Measurements from ENCODE around the gene ATP7B.
"Not testable (repeated sequence)": the region's sequence is repeated elsewhere in the genome, so short reads cannot be mapped to it uniquely, and the experiment has no call there.

Gene ATP7B

GRCh38 chr13:51997186-51997585, 14.1 kb downstream of the ATP7B start:
- H3K4me1 ChIP-seq (ENCODE audit: insufficient read depth, low read length): peaks cover 24% of the 10 kb centered on the region
- WGBS: 88% methylated on average over 1 of the region's 2 CpGs
- no peaks in the 10 kb centered on the region for H3K36me3 ChIP-seq (ENCODE audit: insufficient read depth, low read length)
- H3K4me3 ChIP-seq (ENCODE audit: low read length): no peak overlapping the region
- no peaks in the 10 kb centered on the region for H3K9me3 ChIP-seq (ENCODE audit: insufficient read depth, low read depth, low read length)
- no peak overlapping the region for H3K27ac ChIP-seq (ENCODE audit: low read depth, low read length)
- H3K27me3 ChIP-seq (ENCODE audit: insufficient read depth, low read length): no peaks in the 10 kb centered on the region
- H3K9ac ChIP-seq (ENCODE audit: low read depth, low read length): no peak overlapping the region

DNA sequence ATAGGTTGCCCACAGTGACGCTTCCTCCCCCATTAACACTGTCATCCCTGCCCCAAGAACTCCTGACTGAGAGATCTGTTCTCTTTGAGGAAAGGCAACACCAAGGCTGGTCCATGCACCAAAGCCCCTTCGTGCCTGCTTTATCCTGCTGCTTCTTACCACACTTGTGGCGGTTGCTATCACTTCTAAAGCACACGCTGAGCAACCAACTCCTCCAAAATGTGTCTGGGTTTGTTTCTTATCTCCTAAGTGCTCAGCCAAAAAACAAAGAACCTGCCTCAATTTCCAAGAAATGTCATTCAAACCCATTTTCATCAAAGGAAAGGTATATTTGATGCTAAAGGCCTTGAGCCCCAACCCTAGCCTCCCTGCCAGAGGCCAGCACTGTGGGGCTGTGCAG, 14.6 kb downstream of the ATP7B start:
- no peak overlapping the region for H3K9ac ChIP-seq (ENCODE audit: low read depth, low read length)
- WGBS: 89% methylated on average over 4 of the region's 4 CpGs

GRCh38 chr13:51995677-51996551, 15.3 kb downstream of the ATP7B start:
- no peak overlapping the region for H3K4me3 ChIP-seq (ENCODE audit: low read length)

More for the DNA sequence above, 14.6 kb downstream of the ATP7B start:
- Histone ChIP-seq H3K4me1 (ENCODE audit: insufficient read depth, low read length) (peaks cover 24% of the 10 kb centered on the region), H3K27ac (ENCODE audit: low read depth, low read length) (no peak overlapping the region), H3K27me3 (ENCODE audit: insufficient read depth, low read length) (no peaks in the 10 kb centered on the region), H3K4me3 (ENCODE audit: low read length) (no peak overlapping the region), H3K36me3 (ENCODE audit: insufficient read depth, low read length) (no peaks in the 10 kb centered on the region), H3K9me3 (ENCODE audit: insufficient read depth, low read depth, low read length) (no peaks in the 10 kb centered on the region)

DNA sequence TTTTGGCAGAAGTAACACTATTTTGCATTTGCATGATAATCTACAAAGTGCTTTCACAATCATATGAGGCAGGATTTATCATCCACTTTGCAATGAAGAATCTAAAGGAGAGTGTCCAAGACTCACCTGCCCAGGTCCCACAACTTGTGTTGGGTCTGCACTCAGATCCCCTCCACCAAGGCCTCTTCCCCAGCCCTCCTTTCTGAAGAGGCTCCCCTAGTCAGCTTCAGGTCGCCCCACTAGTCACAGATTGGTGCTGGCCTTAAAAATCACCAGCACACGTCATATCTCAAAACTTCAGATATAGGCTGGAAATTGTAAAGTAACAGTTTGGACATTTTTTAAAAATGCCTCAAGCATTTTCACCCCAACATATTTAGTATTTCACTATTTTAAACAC, 17.5 kb downstream of the ATP7B start:
- Histone ChIP-seq H3K9me3 (ENCODE audit: insufficient read depth, low read depth, low read length) (no peaks in the 10 kb centered on the region), H3K27ac (ENCODE audit: low read depth, low read length) (no peak overlapping the region), H3K27me3 (ENCODE audit: insufficient read depth, low read length) (no peaks in the 10 kb centered on the region), H3K36me3 (ENCODE audit: insufficient read depth, low read length) (no peaks in the 10 kb centered on the region), H3K4me3 (ENCODE audit: low read length) (no peak overlapping the region), H3K9ac (ENCODE audit: low read depth, low read length) (no peak overlapping the region), H3K4me1 (ENCODE audit: insufficient read depth, low read length) (peaks cover 12% of the 10 kb centered on the region; the same call in 1 of the 2 replicates)
- WGBS: 94% methylated on average over 2 of the region's 2 CpGs

More at GRCh38 chr13:51995677-51996551, 15.3 kb downstream of the ATP7B start:
- no peaks in the 10 kb centered on the region for H3K27me3 ChIP-seq (ENCODE audit: insufficient read depth, low read length)
- WGBS: 74% methylated on average over 9 of the region's 9 CpGs
- H3K9ac ChIP-seq (ENCODE audit: low read depth, low read length): no peak overlapping the region
- peaks cover 21% of the 10 kb centered on the region; the same call in 1 of the 2 replicates for H3K4me1 ChIP-seq (ENCODE audit: insufficient read depth, low read length)
- no peak overlapping the region for H3K27ac ChIP-seq (ENCODE audit: low read depth, low read length)
- H3K36me3 ChIP-seq (ENCODE audit: insufficient read depth, low read length): no peaks in the 10 kb centered on the region
- no peaks in the 10 kb centered on the region for H3K9me3 ChIP-seq (ENCODE audit: insufficient read depth, low read depth, low read length)

- whole genome bisulfite sequencing: 100% methylated on average over 1 of the region's 3 CpGs
- no peak overlapping the region for H3K9ac ChIP-seq (ENCODE audit: low read depth, low read length)
- no peaks in the 10 kb centered on the region for H3K4me1 ChIP-seq (ENCODE audit: insufficient read depth, low read length)
- H3K27ac ChIP-seq (ENCODE audit: low read depth, low read length): no peak overlapping the region
- no peaks in the 10 kb centered on the region for H3K36me3 ChIP-seq (ENCODE audit: insufficient read depth, low read length)
- H3K9me3 ChIP-seq (ENCODE audit: insufficient read depth, low read depth, low read length): no peaks in the 10 kb centered on the region
- no peak overlapping the region for H3K4me3 ChIP-seq (ENCODE audit: low read length)
- H3K27me3 ChIP-seq (ENCODE audit: insufficient read depth, low read length): no peaks in the 10 kb centered on the region
These were observed 22.1 kb downstream of the ATP7B start for GRCh38 chr13:51988988-51989618.

DNA sequence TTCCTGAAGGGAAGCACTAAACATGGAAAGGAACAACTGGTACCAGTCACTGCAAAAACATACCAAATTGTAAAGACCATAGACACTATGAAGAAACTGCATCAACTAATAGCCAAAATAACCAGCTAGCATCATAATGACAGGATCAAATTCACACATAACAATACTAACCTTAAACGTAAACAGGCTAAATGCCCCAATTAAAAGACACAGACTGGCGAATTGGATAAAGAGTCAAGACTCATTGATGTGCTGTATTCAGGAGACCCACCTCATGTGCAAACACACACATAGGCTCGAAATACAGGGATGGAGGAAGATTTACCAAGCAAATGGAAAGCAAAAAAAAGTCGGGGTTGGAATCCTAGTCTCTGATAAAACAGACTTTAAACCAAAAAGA, 26.3 kb downstream of the ATP7B start:
- H3K27me3 ChIP-seq (ENCODE audit: insufficient read depth, low read length); H3K9ac ChIP-seq (ENCODE audit: low read depth, low read length); H3K4me3 ChIP-seq (ENCODE audit: low read length); H3K4me1 ChIP-seq (ENCODE audit: insufficient read depth, low read length); H3K27ac ChIP-seq (ENCODE audit: low read depth, low read length); H3K9me3 ChIP-seq (ENCODE audit: insufficient read depth, low read depth, low read length); H3K36me3 ChIP-seq (ENCODE audit: insufficient read depth, low read length): not testable (repeated sequence)
- WGBS: 95% methylated on average over 4 of the region's 4 CpGs

GRCh38 chr13:51983292-51983691, 28.0 kb downstream of the ATP7B start:
- H3K27me3 ChIP-seq (ENCODE audit: insufficient read depth, low read length); H3K9me3 ChIP-seq (ENCODE audit: insufficient read depth, low read depth, low read length); H3K27ac ChIP-seq (ENCODE audit: low read depth, low read length); H3K9ac ChIP-seq (ENCODE audit: low read depth, low read length); H3K4me3 ChIP-seq (ENCODE audit: low read length); H3K4me1 ChIP-seq (ENCODE audit: insufficient read depth, low read length); H3K36me3 ChIP-seq (ENCODE audit: insufficient read depth, low read length): not testable (repeated sequence)
- 90% methylated on average over 3 of the region's 3 CpGs for WGBS

- H3K27me3 ChIP-seq (ENCODE audit: insufficient read depth, low read length): no peaks in the 10 kb centered on the region
- no peak overlapping the region for H3K9ac ChIP-seq (ENCODE audit: low read depth, low read length)
- 82% methylated on average over 3 of the region's 4 CpGs for WGBS
- H3K4me1 ChIP-seq (ENCODE audit: insufficient read depth, low read length): no peaks in the 10 kb centered on the region; the same call in 1 of the 2 replicates
- no peak overlapping the region for H3K4me3 ChIP-seq (ENCODE audit: low read length)
- H3K9me3 ChIP-seq (ENCODE audit: insufficient read depth, low read depth, low read length): no peaks in the 10 kb centered on the region
- H3K36me3 ChIP-seq (ENCODE audit: insufficient read depth, low read length): no peaks in the 10 kb centered on the region
- no peak overlapping the region for H3K27ac ChIP-seq (ENCODE audit: low read depth, low read length)
These were observed 29.9 kb downstream of the ATP7B start for GRCh38 chr13:51981355-51981754.

GRCh38 chr13:51980908-51981307, 30.3 kb downstream of the ATP7B start:
- H3K4me3 ChIP-seq (ENCODE audit: low read length): no peak overlapping the region
- H3K27ac ChIP-seq (ENCODE audit: low read depth, low read length): no peak overlapping the region
- H3K9me3 ChIP-seq (ENCODE audit: insufficient read depth, low read depth, low read length): no peaks in the 10 kb centered on the region
- no peaks in the 10 kb centered on the region; the same call in 1 of the 2 replicates for H3K4me1 ChIP-seq (ENCODE audit: insufficient read depth, low read length)
- no peak overlapping the region for H3K9ac ChIP-seq (ENCODE audit: low read depth, low read length)
- 0% methylated on average over 1 of the region's 4 CpGs for WGBS
- H3K27me3 ChIP-seq (ENCODE audit: insufficient read depth, low read length): no peaks in the 10 kb centered on the region
- H3K36me3 ChIP-seq (ENCODE audit: insufficient read depth, low read length): no peaks in the 10 kb centered on the region

GRCh38 chr13:51978796-51979556, 32.3 kb downstream of the ATP7B start:
- Histone ChIP-seq H3K4me1 (ENCODE audit: insufficient read depth, low read length) (no peaks in the 10 kb centered on the region; the same call in 1 of the 2 replicates), H3K36me3 (ENCODE audit: insufficient read depth, low read length) (no peaks in the 10 kb centered on the region), H3K27ac (ENCODE audit: low read depth, low read length) (no peak overlapping the region), H3K27me3 (ENCODE audit: insufficient read depth, low read length) (no peaks in the 10 kb centered on the region), H3K9me3 (ENCODE audit: insufficient read depth, low read depth, low read length) (no peaks in the 10 kb centered on the region), H3K4me3 (ENCODE audit: low read length) (no peak overlapping the region), H3K9ac (ENCODE audit: low read depth, low read length) (no peak overlapping the region)
- 74% methylated on average over 5 of the region's 5 CpGs for WGBS

DNA sequence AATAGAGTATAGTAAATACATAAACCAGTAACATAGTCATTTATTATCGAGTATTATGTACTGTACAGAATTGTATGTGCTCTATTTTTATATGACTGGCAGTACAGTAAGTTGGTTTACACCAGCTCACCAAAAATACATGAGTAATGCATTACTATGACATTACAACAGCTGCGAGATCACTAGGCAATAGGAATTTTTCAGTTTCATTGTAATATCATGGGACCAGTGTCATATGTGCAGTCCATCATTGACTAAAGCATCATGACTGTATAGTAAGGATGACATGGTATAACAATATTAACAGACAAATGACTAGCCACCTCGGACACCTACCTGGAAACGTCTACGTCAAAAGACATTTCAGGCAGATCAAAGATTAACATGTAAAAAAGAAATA, 33.6 kb downstream of the ATP7B start:
- H3K9me3 ChIP-seq (ENCODE audit: insufficient read depth, low read depth, low read length): no peaks in the 10 kb centered on the region
- no peaks in the 10 kb centered on the region; the same call in 1 of the 2 replicates for H3K4me1 ChIP-seq (ENCODE audit: insufficient read depth, low read length)
- H3K9ac ChIP-seq (ENCODE audit: low read depth, low read length): no peak overlapping the region
- H3K27me3 ChIP-seq (ENCODE audit: insufficient read depth, low read length): no peaks in the 10 kb centered on the region
- no peak overlapping the region for H3K27ac ChIP-seq (ENCODE audit: low read depth, low read length)
- no peak overlapping the region for H3K4me3 ChIP-seq (ENCODE audit: low read length)
- 96% methylated on average over 4 of the region's 5 CpGs for WGBS
- H3K36me3 ChIP-seq (ENCODE audit: insufficient read depth, low read length): no peaks in the 10 kb centered on the region
